Uterus (tissue), 2 donors: ENCODE measurements around the gene ZRANB3.

Experiments
- CTCF ChIP-seq, 4 experiments: fragments of 200-600 bp in 2 of 4; fragments of 450-650 bp in 2 of 4; sonication (generic) in 2 of 4; IDR thresholded peaks; one replicate each; pipeline ENCODE4 v1.5.1; 2016 to 2019; ENCODE audit warnings: antibody characterized with exemption in 4 of 4, mild to moderate bottlenecking in 2 of 4, moderate library complexity in 1 of 4
- POLR2A ChIP-seq, 2 donors: fragments of 450-650 bp; IDR thresholded peaks; one replicate each; pipeline ENCODE4 v1.6.1; 2016; ENCODE audit warnings: antibody characterized with exemption in 2 of 2, mild to moderate bottlenecking in 1 of 2, moderate library complexity in 1 of 2

GRCh38 chr2:135256531-135257260 lies 274.3 kb downstream of the ZRANB3 start:
- TF ChIP-seq CTCF (IDR thresholded peaks at IDR 0.05) (no peak), POLR2A (IDR thresholded peaks at IDR 0.05) (no peak)
